GM19099 (cell line): ENCODE measurements around the gene RERE.

Source experiments
- POLR2A ChIP-seq: IDR thresholded peaks from 3 replicates; pipeline ENCODE4 v1.6.1; 2011; ENCODE audit warnings: low read depth; ENCODE audit not compliant: insufficient read length; ENCODE audit errors: extremely low read depth

The RERE gene

GRCh38 chr1:8597455-8597854 lies 220.0 kb downstream of the RERE start:
- no peak for TF ChIP-seq POLR2A

GRCh38 chr1:8595941-8596340 lies 221.5 kb downstream of the RERE start:
- no peak for TF ChIP-seq POLR2A

GRCh38 chr1:8595332-8595731 lies 222.1 kb downstream of the RERE start:
- no peak for TF ChIP-seq POLR2A

- no peak for TF ChIP-seq POLR2A
These were observed 225.9 kb downstream of the RERE start for GRCh38 chr1:8591569-8591968.

- TF ChIP-seq POLR2A: no peak
These were observed 226.6 kb downstream of the RERE start for GRCh38 chr1:8590721-8591351.

GRCh38 chr1:8589571-8589970 lies 227.9 kb downstream of the RERE start:
- TF ChIP-seq POLR2A: no peak

GRCh38 chr1:8587784-8588183 lies 229.7 kb downstream of the RERE start:
- TF ChIP-seq POLR2A: no peak

- TF ChIP-seq POLR2A: no peak
These were observed 231.0 kb downstream of the RERE start for GRCh38 chr1:8586438-8586837.

- no peak for TF ChIP-seq POLR2A
These were observed 233.1 kb downstream of the RERE start for GRCh38 chr1:8584316-8584715.

GRCh38 chr1:8583031-8583430 lies 234.4 kb downstream of the RERE start:
- no peak for TF ChIP-seq POLR2A

GRCh38 chr1:8580566-8580965 lies 236.9 kb downstream of the RERE start:
- no peak for TF ChIP-seq POLR2A

- TF ChIP-seq POLR2A: no peak
These were observed 238.5 kb downstream of the RERE start for GRCh38 chr1:8578936-8579335.

GRCh38 chr1:8578132-8578877 lies 239.1 kb downstream of the RERE start:
- TF ChIP-seq POLR2A: no peak

- TF ChIP-seq POLR2A: no peak
These were observed 242.5 kb downstream of the RERE start for GRCh38 chr1:8574985-8575384.

- TF ChIP-seq POLR2A: no peak
These were observed 245.3 kb downstream of the RERE start for GRCh38 chr1:8572106-8572505.

- TF ChIP-seq POLR2A: no peak
These were observed 246.0 kb downstream of the RERE start for GRCh38 chr1:8571200-8571984.

- no peak for TF ChIP-seq POLR2A
These were observed 247.0 kb downstream of the RERE start for GRCh38 chr1:8570465-8570864.

GRCh38 chr1:8569242-8569641 lies 248.2 kb downstream of the RERE start:
- TF ChIP-seq POLR2A: no peak
